Epithelial cell of esophagus (primary cell): ENCODE data around the gene SYT6.

Experiments
- DNase-seq: peaks from one replicate; pipeline ENCODE4 v3.0.0; 2010; ENCODE audit warnings: low read depth
- H3K4me3 ChIP-seq: 2 replicates; pipeline ENCODE4 v1.5.1; 2011; ENCODE audit warnings: mild to moderate bottlenecking, low read length, control low read depth
- CTCF ChIP-seq: IDR thresholded peaks from 2 replicates; pipeline ENCODE4 v1.5.1; 2011; ENCODE audit warnings: low read depth, mild to moderate bottlenecking, low read length, control low read depth, inconsistent platforms; ENCODE audit not compliant: insufficient read depth; ENCODE audit errors: missing control alignments

SYT6 gene

GRCh38 chr1:114112775-114113174 is 40.9 kb downstream of the SYT6 start:
- H3K4me3 ChIP-seq, result no peak overlapping the region
- DNase-seq, result no peak
- TF ChIP-seq CTCF, result no peak

GRCh38 chr1:114111731-114112641 is 41.7 kb downstream of the SYT6 start:
- DNase-seq, result no peak
- TF ChIP-seq CTCF, result no peak
- no peak overlapping the region for H3K4me3 ChIP-seq

GRCh38 chr1:114109981-114110380 is 43.7 kb downstream of the SYT6 start:
- no peak for DNase-seq
- no peak for TF ChIP-seq CTCF
- no peak overlapping the region for H3K4me3 ChIP-seq

GRCh38 chr1:114108751-114109255 is 44.9 kb downstream of the SYT6 start:
- no peak overlapping the region for H3K4me3 ChIP-seq
- TF ChIP-seq CTCF, result no peak
- no peak for DNase-seq

- no peak overlapping the region for H3K4me3 ChIP-seq
- DNase-seq, result no peak
- no peak for TF ChIP-seq CTCF
Observed at GRCh38 chr1:114107474-114108435, 45.9 kb downstream of the SYT6 start.

GRCh38 chr1:114105421-114105979 is 48.2 kb downstream of the SYT6 start:
- TF ChIP-seq CTCF, result no peak
- H3K4me3 ChIP-seq, result no peak overlapping the region
- no peak for DNase-seq
